NOMO-1 (cell line): ENCODE measurements around the gene PPP1R12A.
"Not testable (repeated sequence)": the region's sequence is repeated elsewhere in the genome, so short reads cannot be mapped to it uniquely, and the experiment has no call there.

ENCODE experiments used
- DNase-seq, 2 experiments: peaks; one replicate each; lab custom pipeline; 2025; ENCODE audit not compliant: unreplicated experiment in 2 of 2; lab: John Stamatoyannopoulos, UW

Gene PPP1R12A

DNA sequence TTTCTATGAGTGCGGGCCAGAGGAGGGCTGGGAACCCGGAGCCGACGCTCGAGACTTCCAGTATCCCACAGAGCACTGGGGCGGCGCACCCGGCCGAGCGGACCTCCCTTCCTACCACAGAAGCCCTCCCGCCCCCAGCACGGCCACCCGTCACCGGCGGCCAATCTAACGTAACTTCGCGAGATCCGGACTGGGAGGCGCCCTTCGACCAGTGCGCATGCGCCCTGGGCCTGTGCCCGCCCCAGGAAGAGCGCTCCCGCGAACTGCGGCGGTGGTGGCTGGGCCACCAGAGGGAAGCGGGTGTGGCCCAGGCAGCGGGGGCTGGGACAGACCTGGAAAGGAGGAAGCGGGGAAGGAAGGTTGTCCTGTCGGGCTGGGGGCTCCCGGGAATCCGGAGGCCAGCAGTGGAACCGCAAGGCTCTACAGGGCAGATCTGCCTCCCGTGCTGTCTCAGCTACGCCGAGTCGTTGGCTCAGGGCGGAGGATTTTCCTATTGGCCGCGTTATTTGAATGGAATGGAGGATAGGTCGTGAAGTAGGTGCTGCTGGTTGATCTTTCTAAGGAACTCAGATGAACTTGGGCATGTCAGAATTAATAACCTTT is at the start of gene PPP1R12A:
TSS of gene PPP1R12A (minus strand) at position 77 of the 603 bp plus-strand sequence. CDS start 166 bp downstream, outside the sequence.
- peak; percentile 95 to 97 for DNase-seq

DNA sequence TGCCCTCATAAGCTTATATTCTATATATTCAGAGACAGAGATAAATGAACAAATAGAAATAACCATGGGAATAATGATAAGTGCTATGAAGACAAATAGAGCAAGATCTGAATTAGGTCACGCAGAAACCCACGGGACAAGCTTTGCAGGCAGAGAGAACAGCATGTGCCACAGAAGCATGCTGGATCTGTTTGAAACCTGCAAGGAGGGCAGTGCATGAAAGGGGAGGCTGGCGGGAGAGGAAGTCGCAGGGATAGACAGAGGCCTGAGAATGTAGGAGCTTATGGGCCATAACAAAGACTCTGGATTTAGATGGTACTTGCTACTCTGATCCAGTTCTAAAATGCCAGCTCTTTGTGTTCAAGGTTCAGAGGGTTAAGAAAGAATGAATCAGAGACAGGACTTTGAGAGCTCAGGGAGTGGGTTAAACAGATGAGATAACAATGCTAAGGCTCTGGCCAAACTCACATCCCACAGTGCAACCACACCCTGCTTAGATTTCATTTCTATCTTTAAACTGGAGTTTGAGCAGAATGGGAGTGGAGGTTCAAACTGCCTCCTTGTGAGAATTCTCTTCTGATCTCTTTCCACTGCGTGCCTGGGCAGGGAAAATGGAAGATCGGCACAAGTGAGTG is 49.2 kb upstream of the PPP1R12A start:
- DNase-seq, result no peak

DNA sequence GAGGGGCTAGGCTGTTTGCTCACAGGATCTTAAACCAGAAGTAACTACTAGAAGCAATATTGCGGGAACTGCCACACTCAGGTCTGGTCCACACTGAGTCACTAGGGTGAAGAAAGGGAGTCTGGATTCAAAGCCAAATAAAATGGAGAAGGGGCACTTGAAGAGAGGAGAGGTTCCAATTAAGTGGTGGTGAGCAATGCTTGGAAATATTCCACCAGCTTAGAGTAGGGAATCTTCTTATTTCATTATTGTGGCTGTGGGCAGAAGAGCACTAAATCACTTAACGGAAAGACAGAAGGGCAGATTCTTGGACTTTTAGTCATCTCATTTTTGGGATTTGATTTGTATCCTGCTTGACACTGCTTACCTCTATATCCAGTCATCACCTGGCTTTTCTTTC is 48.6 kb upstream of the PPP1R12A start:
- no peak for DNase-seq

DNA sequence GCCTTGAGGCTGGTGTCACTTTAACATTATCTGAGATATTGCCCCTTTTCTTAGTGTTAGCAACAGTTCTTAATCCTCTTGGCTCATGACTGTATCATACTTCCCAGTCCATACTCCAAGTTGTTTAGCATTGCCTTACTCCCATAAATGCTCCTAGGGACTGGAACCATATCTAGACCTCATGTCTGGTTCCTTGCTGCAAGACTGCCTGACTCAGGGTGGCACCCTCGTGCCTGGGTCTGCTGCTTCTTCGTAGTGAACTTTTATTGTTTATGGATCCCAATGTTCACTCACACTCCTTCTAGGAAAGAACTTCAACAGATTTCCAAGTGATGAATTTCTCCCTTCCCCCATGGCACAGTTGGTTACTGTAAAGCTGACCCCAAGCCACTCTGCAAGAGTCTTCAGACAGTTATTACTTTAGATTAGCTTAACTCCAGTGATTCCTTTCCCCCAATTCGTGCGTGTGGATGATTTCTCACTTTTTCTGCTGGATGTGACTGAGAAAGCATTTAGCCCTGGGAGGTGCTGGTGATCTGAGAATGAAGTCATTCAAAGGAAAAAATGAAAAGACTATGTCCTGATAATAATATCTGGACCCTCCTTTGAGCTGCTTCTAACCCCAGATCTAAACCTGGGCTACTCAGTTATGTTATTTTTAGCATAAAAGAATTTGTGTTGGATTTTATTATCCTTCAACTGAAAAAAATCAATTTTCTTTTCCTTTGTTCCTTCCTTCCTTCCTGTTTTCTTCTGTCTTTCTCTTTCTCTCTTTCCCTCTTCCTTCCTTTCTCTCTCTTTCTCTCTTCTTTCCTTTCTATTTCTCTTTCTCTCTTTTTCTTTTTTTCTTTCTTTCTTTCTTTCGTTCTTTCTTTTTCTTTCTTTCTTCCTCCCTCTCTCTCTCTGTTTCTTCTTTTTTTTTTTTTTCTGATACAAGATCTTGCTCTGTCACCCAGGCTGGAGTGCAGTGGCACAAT is 47.5 kb upstream of the PPP1R12A start:
- DNase-seq, result no peak

DNA sequence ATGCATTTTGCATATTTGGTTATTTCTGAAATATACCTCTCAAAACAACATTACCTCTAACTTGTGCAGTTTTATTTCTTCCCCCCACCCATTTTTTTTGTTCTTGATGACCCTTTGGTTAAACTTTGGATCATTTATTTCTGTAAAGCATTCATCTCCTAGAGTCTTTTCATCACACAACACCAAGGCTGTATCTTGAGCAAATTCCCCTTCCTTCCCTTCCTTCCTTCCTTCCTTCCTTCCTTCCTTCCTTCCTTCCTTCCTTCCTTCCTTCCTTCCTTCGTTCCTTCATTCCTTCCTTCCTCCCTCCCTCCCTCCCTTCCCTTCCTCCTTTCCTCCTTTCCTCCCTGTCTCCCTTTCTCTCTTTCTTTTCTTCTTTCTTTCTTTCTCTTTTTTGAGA is 43.8 kb upstream of the PPP1R12A start:
- DNase-seq, result no peak

DNA sequence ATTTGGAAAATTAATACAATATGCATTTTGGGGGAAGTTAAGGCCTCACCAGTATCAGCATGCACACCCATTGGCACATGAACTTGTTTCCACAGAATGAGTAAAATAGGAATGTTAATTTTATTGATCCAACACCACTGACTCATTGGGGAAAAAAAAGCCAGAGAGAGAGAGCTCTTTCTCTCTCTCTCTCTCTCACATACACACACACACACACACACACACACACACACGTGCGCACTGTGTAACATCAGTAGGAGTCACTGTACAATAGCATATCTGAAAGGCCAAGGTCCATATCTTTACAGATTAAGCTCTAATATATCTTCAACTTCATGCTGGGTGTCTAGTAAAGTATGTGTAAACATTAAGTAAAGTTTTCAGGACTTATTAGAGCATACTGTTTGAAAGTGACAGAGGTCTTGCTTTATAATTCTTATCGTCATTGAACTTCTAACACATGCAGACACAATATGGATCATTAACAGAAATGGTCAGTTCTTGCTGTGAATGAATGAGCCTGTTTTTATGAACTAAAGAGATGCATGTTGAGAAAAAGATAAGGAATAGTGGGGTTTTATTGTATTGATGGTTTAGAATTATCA is 43.1 kb upstream of the PPP1R12A start:
- DNase-seq, result not testable (repeated sequence)

DNA sequence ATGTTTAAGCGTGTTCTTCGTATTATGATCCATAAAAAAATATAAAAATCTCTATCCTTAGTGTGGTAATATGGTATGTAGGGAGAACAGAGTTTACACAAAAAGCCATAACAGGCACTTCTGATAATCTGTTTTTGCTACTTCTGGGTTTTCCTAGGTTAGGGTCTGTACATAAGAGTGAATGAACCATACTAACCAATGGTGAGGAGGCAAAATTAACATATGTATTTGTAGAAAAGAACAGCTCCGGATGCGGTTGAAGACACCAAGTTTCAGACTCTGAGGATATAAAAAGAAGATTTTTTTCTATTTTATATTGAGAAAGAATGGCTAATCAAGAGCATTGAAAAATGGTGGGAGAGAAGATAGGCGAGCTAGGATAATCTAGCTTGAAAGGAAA is 40.2 kb upstream of the PPP1R12A start:
- no peak for DNase-seq

DNA sequence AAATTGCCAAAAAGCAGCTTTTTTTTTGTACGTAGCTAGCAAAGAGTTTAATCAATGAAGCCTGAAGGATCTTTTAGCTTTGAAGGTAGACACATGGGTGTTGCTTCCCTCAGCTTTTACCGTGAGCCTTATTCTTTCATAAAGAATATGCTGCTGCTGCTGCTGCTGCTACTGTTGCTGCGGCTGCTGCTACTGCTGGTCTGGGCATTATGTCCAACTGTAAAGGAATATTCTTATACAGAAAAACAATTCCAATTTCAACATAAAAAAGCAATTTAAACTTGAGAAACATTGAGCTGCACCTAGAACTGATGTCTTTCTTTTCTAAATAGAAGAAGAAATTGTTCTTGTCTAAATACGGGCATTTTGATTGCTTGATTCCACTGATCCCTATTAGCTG is 38.9 kb upstream of the PPP1R12A start:
- DNase-seq, result no peak

DNA sequence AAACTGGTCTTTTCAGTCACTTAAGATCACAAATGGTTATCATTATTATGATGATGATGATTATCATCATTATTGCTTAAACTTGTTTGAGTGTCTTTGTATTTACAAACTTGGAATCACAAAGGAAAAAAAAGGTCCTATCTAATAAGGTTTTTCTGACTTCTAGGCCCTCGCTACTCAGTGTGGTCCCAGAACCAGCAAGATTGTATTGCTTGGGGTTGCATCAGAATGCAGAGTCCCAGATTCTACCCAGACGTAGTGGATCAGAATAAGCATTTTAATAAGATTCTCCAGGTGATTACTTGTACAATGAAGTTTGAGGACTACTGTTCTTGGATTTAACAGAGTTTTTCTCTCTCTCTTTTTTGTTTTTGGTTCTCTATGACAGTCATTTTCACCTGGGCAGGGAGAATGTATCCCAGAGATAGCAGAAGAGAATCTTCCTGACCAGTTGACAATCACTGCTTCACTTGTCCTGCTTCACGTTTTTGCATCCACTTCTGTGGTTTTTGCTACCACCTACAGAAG is 29.3 kb upstream of the PPP1R12A start:
- DNase-seq, result no peak

DNA sequence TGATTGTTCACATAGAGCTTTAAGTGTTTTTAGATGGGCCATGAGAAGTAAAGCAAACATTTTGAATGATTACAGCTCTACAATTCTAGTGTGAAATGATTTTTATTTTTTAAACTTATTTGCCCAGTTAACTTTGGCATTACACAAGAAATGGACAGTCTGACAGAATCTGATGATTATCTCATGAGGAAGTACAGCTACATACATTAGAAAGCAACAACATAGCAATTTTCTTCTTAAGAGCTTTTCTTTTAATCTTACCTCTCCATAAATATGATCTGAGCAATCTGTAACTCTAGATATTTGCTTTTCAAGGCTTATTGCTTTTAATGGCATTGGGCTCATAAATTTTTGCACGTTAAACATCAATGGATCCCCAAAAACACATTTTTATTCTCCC is 26.5 kb upstream of the PPP1R12A start:
- DNase-seq, result no peak

DNA sequence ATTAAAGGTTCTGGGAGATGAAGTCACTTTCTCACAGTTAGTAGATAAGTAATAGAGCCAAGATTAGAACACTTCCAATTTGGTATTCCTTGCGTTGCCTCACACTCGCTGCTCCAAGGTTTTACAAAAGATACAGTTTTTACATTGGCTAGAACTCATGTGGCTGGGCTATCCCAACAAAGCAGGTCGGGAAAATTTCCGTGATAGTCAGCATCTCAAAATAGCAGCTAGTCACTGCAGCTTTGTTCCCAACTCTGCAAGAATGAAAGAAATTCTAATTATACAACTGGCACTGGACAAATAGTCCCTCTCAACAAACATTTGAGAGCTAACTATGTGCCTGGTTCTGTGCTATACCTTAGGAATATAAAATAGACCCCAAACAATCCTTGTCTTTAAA is 24.6 kb upstream of the PPP1R12A start:
- no peak for DNase-seq

DNA sequence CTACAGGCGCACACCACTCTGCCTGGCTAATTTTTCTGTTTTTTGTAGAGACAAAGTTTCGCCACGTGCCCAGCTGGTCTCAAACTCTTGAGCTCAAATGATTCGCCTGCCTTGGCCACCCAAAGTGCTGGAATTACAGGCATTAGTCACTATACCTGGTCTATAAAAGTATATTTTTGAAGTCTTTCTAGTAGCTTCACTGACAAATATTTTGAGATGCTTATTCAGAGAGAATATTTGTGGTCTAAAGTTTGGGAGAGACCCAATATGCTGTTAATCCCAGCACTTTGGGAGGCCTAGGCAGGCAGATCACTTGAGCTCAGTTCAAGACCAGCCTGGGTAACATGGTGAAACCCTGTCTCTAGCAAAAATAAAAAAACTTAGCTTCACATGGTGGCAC is 22.0 kb upstream of the PPP1R12A start:
- DNase-seq, result no peak

DNA sequence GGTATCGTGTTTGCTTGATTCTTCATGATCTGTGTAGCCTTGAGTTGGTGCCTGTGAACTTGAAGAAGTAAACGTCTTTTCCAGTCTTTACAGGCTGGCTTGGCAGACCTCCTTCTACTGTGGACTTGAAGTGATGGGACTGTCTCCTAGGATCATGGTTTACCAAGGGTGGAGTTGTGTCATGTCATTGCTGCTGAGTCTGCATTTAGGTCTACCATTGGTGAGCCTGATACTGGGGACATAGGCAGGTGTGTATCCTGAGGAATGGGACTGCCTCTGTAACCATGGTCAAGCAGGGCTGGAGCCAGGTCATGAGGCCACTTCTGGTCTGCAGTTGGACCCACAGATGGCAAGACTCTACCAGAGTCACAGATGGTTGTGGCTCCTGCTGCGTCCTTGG is 20.7 kb upstream of the PPP1R12A start:
- DNase-seq, result no peak

DNA sequence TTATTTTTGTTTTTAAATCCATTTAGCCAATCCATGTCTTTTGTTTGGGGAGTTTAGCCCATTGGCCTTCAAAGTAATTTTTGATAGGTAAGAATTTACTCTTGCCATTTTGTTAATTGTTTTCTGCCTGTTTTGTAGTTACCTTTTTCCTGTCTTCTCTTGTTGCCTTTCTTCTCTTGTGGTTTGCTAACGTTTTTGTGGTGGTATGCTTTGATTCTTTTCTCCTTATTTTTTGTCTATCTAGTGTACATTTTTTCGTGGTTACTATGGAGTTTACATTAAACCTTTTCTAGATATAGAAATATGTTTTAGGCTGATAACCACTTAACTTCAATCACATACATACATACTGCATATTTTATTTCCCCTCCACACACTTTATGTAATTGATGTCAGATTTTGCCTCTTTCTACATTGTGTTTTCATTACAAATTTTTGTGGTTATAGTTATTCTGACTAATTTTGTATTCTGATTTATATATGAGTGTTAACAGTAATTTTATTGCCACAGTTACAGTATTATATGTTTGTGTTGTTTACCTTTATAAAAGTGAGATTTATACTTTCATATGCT is 19.2 kb upstream of the PPP1R12A start:
- DNase-seq, result no peak

DNA sequence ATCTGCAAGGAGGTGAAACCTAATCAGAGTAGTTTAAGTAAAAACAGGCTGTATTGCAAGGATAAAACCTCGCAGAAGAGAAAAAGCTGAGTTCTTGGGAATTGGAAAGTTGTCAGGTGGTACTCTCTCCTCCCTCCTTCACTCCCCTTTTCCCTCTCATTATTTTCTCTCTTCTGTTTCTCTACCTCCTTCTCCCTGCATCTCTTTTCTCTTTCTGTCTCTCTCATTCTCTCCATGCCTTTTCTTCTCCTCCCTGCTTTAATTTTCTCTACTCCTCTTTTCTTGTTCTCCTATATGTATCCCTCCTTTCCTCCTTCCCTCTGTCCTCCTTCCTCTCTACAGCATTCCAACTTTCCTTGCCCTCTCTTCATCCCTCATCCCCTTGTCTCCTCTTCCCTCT is 14.2 kb upstream of the PPP1R12A start:
- no peak for DNase-seq

DNA sequence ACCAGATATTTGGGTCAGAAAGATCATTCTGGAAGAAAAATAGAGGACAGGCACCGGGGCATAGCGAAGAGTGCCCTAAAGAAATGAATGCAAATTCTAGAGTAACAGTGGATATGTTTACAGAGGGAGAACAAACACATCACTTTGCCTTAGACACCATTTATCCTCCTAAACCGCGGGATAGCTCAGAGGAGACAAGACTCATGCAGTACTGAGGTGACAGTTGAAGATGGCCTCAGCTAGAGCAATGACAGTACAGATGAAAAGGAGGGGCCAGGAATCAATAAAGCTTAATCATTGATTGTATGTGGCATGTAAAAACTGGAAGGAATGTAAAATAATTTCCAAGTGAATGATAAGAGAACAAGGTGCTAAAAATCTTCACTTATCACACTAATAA is 10.5 kb upstream of the PPP1R12A start:
- DNase-seq, result no peak

DNA sequence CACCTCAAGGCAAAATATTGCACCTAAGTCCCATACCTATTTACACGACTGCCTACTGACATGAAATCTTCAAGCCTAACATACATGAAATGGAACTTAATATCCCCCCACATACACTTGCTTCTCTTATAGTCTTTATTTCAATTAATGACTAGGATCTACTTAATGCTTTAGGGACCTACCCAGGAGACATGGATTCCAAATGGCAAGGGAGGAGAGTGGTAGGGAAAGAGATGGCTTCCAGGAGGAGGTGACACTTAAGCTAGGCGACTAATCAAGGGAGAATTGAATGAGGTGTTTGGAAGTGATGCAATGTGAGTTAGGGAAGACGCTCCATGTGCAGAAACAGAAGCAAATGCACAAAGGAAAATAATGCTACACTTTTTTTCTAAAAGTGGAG is 9.7 kb upstream of the PPP1R12A start:
- no peak for DNase-seq

DNA sequence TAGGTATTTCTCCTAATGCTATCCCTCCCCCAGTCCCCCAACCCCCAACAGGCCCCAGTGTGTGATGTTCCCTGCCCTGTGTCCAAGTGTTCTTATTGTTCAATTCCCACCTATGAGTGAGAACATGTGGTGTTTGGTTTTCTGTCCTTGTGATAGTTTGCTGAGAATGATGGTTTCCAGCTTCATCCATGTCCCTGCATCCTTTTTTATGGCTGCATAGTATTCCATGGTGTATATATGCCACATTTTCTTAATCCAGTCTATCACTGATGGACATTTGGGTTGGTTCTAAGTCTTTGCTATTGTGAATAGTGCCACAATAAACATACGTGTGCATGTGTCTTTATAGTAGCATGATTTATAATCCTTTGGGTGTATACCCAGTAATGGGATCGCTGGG is 7.9 kb upstream of the PPP1R12A start:
- DNase-seq, result not testable (repeated sequence)

DNA sequence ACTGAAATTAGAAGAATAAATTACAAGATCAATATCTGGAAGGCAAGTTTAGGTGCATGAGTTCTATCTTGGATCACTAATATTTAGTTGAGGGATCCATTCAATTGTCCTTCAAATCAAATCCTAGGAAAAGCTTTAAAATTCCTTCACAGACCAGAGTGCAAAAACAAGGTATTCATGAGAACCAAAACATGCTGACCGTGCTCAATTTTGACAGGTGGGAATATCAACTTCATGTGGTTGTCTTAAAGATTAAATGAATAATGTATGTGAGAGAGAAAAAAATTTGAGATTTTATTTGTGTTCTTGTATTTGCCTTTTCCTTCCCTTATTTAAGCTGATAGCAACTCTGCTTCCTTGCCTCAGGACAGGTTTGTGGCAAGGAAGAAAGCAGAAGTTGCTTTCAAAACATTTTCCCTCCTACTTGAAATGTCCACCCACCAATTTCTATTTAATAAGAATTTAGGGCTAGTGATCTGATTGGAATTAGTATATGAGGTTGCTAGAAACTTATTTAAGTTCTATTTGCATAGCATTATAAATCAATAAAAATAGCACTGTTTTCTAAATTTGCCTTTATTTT is 4.9 kb upstream of the PPP1R12A start:
- DNase-seq, result peak; percentile 37 to 60

DNA sequence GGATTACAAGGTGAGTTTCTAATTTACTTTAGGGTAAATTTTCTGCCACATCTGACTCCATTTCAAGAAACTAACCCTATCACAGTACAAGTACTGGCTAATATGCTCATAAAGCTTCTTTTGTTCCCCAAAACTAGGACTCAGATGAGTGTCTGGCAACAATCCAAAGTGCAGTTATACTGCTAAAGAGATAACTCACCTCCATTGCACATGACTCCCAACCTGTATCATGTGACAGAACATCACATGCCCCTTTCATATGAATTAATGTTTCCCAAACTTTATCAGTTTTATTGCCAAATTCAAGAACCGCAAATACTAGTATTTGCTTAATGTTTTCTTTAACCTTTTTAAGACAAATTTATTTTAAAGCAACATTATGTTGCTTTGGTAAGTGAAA is 3.9 kb upstream of the PPP1R12A start:
- DNase-seq, result no peak
